Type B pancreatic cell (in vitro differentiated cells): ENCODE data around the gene FZD10. TPM values are rescaled to one million over a fixed set of nuclear protein-coding genes. Genes with fewer than 3 reads are reported as not detected.
A peak's percentile ranks its signal among the peaks of the same experiment; 100 is the strongest.

Experiments
- DNase-seq: peaks from one replicate; pipeline ENCODE4 v3.0.0; 2021; ENCODE audit warnings: mixed read lengths; ENCODE audit not compliant: unreplicated experiment; ENCODE audit errors: extremely low spot score
- H3K27ac Mint-ChIP-seq: 2 replicates; pipeline ENCODE4 v1.8.0; 2021; ENCODE audit warnings: mild to moderate bottlenecking, mixed read lengths
- H3K27me3 Mint-ChIP-seq: 2 replicates; pipeline ENCODE4 v1.8.0; 2021; ENCODE audit warnings: mixed read lengths
- H3K36me3 Mint-ChIP-seq: 2 replicates; pipeline ENCODE4 v1.8.0; 2021; ENCODE audit warnings: mixed read lengths
- H3K4me1 Mint-ChIP-seq: one replicate; pipeline ENCODE4 v1.8.0; 2021; ENCODE audit warnings: mixed read lengths; ENCODE audit not compliant: unreplicated experiment
- H3K4me3 Mint-ChIP-seq: 2 replicates; pipeline ENCODE4 v1.8.0; 2021; ENCODE audit warnings: mild to moderate bottlenecking, mixed read lengths
- H3K9me3 Mint-ChIP-seq: 2 replicates; pipeline ENCODE4 v1.8.0; 2021; ENCODE audit warnings: mixed read lengths
- CTCF ChIP-seq: fragments of 200-600 bp; sonication (generic); conservative IDR thresholded peaks from 2 replicates; pipeline ENCODE4 v1.5.0; 2021; ENCODE audit warnings: antibody characterized with exemption, mild to moderate bottlenecking
- total RNA-seq: library from RNA; stranded (reverse); gene quantifications from 2 replicates; pipeline ENCODE4 v1.2.1, GENCODE V29; 2021; ENCODE audit warnings: low replicate concordance

FZD10 gene
- total RNA-seq, 1 donor from 2014 or later = 17.7 TPM

GRCh38 chr12:130167537-130167936 lies 5.3 kb downstream of the FZD10 start:
- Mint-ChIP-seq H3K36me3 (peaks cover 14% of the 10 kb centered on the region), H3K27me3 (peaks cover 83% of the 10 kb centered on the region), H3K4me1 (peaks cover 34% of the 10 kb centered on the region), H3K4me3 (no peak overlapping the region), H3K9me3 (no peaks in the 10 kb centered on the region), H3K27ac (no peak overlapping the region)
- no peak for TF ChIP-seq CTCF
- DNase-seq = no peak

GRCh38 chr12:130169256-130169655 lies 7.0 kb downstream of the FZD10 start:
- Mint-ChIP-seq H3K9me3 (no peaks in the 10 kb centered on the region), H3K36me3 (peaks cover 14% of the 10 kb centered on the region), H3K4me3 (no peak overlapping the region), H3K27ac (no peak overlapping the region), H3K27me3 (peaks cover 73% of the 10 kb centered on the region), H3K4me1 (peaks cover 34% of the 10 kb centered on the region)
- no peak for TF ChIP-seq CTCF
- peak; percentile 27 for DNase-seq

GRCh38 chr12:130169924-130170323 lies 7.7 kb downstream of the FZD10 start:
- H3K27me3 Mint-ChIP-seq = peaks cover 66% of the 10 kb centered on the region
- H3K36me3 Mint-ChIP-seq = peaks cover 14% of the 10 kb centered on the region
- H3K9me3 Mint-ChIP-seq = no peaks in the 10 kb centered on the region
- DNase-seq = no peak
- H3K27ac Mint-ChIP-seq = no peak overlapping the region
- H3K4me1 Mint-ChIP-seq = peaks cover 34% of the 10 kb centered on the region
- H3K4me3 Mint-ChIP-seq = no peak overlapping the region
- TF ChIP-seq CTCF = no peak

- H3K27me3 Mint-ChIP-seq = peaks cover 59% of the 10 kb centered on the region
- no peak overlapping the region for H3K4me3 Mint-ChIP-seq
- DNase-seq = peak; percentile 44
Observed at GRCh38 chr12:130170611-130171010, 8.3 kb downstream of the FZD10 start.

GRCh38 chr12:130177635-130178242 lies 15.5 kb downstream of the FZD10 start:
- Mint-ChIP-seq H3K27me3 (peaks cover 19% of the 10 kb centered on the region), H3K36me3 (peaks cover 3% of the 10 kb centered on the region), H3K9me3 (peaks cover 10% of the 10 kb centered on the region), H3K4me1 (peaks cover 16% of the 10 kb centered on the region), H3K4me3 (peak overlapping the region; percentile 65), H3K27ac (peak overlapping the region; percentile 71)
- no peak for TF ChIP-seq CTCF
- no peak for DNase-seq

More at GRCh38 chr12:130170611-130171010, 8.3 kb downstream of the FZD10 start:
- no peak for TF ChIP-seq CTCF
- peaks cover 10% of the 10 kb centered on the region for H3K36me3 Mint-ChIP-seq
- no peaks in the 10 kb centered on the region for H3K9me3 Mint-ChIP-seq
- H3K4me1 Mint-ChIP-seq = peaks cover 33% of the 10 kb centered on the region
- no peak overlapping the region for H3K27ac Mint-ChIP-seq
